ENCODE measurements around the gene TGFB1I1.
A peak's percentile ranks its signal among the peaks of the same experiment; 100 is the strongest.
"Not testable (repeated sequence)": the region's sequence is repeated elsewhere in the genome, so short reads cannot be mapped to it uniquely, and the experiment has no call there.

TGFB1I1 gene

GRCh38 chr16:31487720-31488467 lies 15.9 kb downstream of the TGFB1I1 start:
- DNase-seq (ENCODE audit: low read depth in 2 of 2) = peak; percentile 43

- DNase-seq (ENCODE audit: low read depth in 2 of 2) = no peak
Measured at GRCh38 chr16:31488468-31489297, 16.7 kb downstream of the TGFB1I1 start.

- no peak for DNase-seq (ENCODE audit: low read depth in 2 of 2)
Measured at GRCh38 chr16:31489298-31489564, 17.3 kb downstream of the TGFB1I1 start.

GRCh38 chr16:31489616-31490584 lies 17.9 kb downstream of the TGFB1I1 start:
- no peak for DNase-seq (ENCODE audit: low read depth in 2 of 2)

- DNase-seq (ENCODE audit: low read depth in 2 of 2) = no peak
Measured at GRCh38 chr16:31491778-31492418, 19.9 kb downstream of the TGFB1I1 start.

GRCh38 chr16:31493506-31494125 lies 21.7 kb downstream of the TGFB1I1 start:
- no peak for DNase-seq (ENCODE audit: low read depth in 2 of 2)

GRCh38 chr16:31496670-31497069 lies 24.7 kb downstream of the TGFB1I1 start:
- no peak for DNase-seq (ENCODE audit: low read depth in 2 of 2)

GRCh38 chr16:31498493-31498892 lies 26.5 kb downstream of the TGFB1I1 start:
- DNase-seq (ENCODE audit: low read depth in 2 of 2) = no peak

- DNase-seq (ENCODE audit: low read depth in 2 of 2) = no peak
Measured at GRCh38 chr16:31499928-31500327, 28.0 kb downstream of the TGFB1I1 start.

GRCh38 chr16:31501226-31501965 lies 29.4 kb downstream of the TGFB1I1 start:
- no peak for DNase-seq (ENCODE audit: low read depth in 2 of 2)

GRCh38 chr16:31501966-31502348 lies 30.0 kb downstream of the TGFB1I1 start:
- no peak for DNase-seq (ENCODE audit: low read depth in 2 of 2)

GRCh38 chr16:31502981-31503380 lies 31.0 kb downstream of the TGFB1I1 start:
- DNase-seq (ENCODE audit: low read depth in 2 of 2) = no peak

- not testable (repeated sequence) for DNase-seq (ENCODE audit: low read depth in 2 of 2)
Measured at GRCh38 chr16:31503555-31503954, 31.6 kb downstream of the TGFB1I1 start.

- no peak for DNase-seq (ENCODE audit: low read depth in 2 of 2)
Measured at GRCh38 chr16:31504159-31504558, 32.2 kb downstream of the TGFB1I1 start.

GRCh38 chr16:31505483-31505882 lies 33.5 kb downstream of the TGFB1I1 start:
- DNase-seq (ENCODE audit: low read depth in 2 of 2) = no peak

- no peak for DNase-seq (ENCODE audit: low read depth in 2 of 2)
Measured at GRCh38 chr16:31507617-31507928, 35.6 kb downstream of the TGFB1I1 start.

- DNase-seq (ENCODE audit: low read depth in 2 of 2) = peak; percentile 82 to 83
Measured at GRCh38 chr16:31507929-31508705, 36.2 kb downstream of the TGFB1I1 start, which contains the start of gene RUSF1. Gene RUSF1, minus strand, starts transcription at chr16:31508391. Its CDS starts 18 bp downstream, at chr16:31508373.

- no peak for DNase-seq (ENCODE audit: low read depth in 2 of 2)
Measured at GRCh38 chr16:31508706-31509195, 36.8 kb downstream of the TGFB1I1 start.

GRCh38 chr16:31513126-31513525 lies 41.2 kb downstream of the TGFB1I1 start:
- DNase-seq (ENCODE audit: low read depth in 2 of 2) = no peak

GRCh38 chr16:31513884-31514283 lies 41.9 kb downstream of the TGFB1I1 start:
- no peak for DNase-seq (ENCODE audit: low read depth in 2 of 2)

Data from stimulated activated CD8-positive, alpha-beta memory T cell treated with anti-CD3 and anti-CD28 coated beads, Interleukin-2, amount 100 ng/mL, for 48 hours (primary cell).